PC-3 (cell line): ENCODE measurements around the gene TBC1D8.

Experiments
- CTCF ChIP-seq: fragments of 300-600 bp; sonication (generic); conservative IDR thresholded peaks from 2 replicates; pipeline ENCODE4 v1.5.1; 2017; ENCODE audit warnings: antibody characterized with exemption, low read depth, mild to moderate bottlenecking, low read length
- EZH2 ChIP-seq: fragments of 300-600 bp; sonication (generic); IDR thresholded peaks from one replicate; pipeline ENCODE4 v1.6.1; 2017; ENCODE audit warnings: antibody characterized with exemption, mild to moderate bottlenecking, low read length; ENCODE audit not compliant: unreplicated experiment

- no peak for TF ChIP-seq EZH2
- TF ChIP-seq CTCF: no peak
These were observed 4.1 kb downstream of the TBC1D8 start for GRCh38 chr2:101147062-101147461.
